GM12892 (cell line): ENCODE results near the gene OTOR.

Source experiments
- POLR2A ChIP-seq: IDR thresholded peaks from 2 replicates; pipeline ENCODE4 v1.6.1; 2011; ENCODE audit warnings: low read depth, low read length, control low read depth
- TAF1 ChIP-seq: IDR thresholded peaks from 2 replicates; pipeline ENCODE4 v1.6.1; 2011; ENCODE audit warnings: low read depth, mild to moderate bottlenecking, control low read depth, low read length, borderline replicate concordance

DNA sequence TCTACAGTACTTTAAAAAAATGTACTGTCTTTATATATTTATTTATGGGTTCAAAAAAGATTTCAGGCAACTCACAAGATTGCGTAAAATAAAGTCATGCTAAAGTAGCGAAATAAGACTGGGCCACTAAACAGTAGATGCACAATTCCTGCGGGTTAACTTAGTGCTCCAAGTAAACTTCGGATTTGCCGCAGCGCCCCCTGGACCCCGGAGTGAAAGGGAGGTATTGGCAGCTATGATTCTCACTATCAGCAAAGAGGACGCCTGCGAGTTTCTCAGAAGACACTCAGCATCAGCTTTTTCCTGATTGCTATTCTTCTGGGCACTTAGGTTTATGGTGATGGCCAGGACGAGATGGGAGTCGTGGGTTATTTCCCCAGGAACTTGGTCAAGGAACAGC lies 1.4 kb downstream of the OTOR start:
- TF ChIP-seq TAF1 (no peak), POLR2A (no peak)
